Breast epithelium (tissue), 3 donors: ENCODE measurements around the gene EIF4E3.

ENCODE experiments used
- POLR2AphosphoS5 ChIP-seq, 3 donors: sonication (generic); formaldehyde crosslinking; IDR thresholded peaks; one replicate each; pipeline ENCODE4 v1.6.1; 2017; ENCODE audit warnings: antibody characterized with exemption in 3 of 3
- TF ChIP-seq, protein P1 (sequence below), 3 donors: fragments of 450-650 bp; IDR thresholded peaks; one replicate each; pipeline ENCODE4 v1.5.1; 2016 to 2017; ENCODE audit warnings: antibody characterized with exemption in 3 of 3, mild to moderate bottlenecking in 3 of 3, moderate library complexity in 3 of 3

DNA sequence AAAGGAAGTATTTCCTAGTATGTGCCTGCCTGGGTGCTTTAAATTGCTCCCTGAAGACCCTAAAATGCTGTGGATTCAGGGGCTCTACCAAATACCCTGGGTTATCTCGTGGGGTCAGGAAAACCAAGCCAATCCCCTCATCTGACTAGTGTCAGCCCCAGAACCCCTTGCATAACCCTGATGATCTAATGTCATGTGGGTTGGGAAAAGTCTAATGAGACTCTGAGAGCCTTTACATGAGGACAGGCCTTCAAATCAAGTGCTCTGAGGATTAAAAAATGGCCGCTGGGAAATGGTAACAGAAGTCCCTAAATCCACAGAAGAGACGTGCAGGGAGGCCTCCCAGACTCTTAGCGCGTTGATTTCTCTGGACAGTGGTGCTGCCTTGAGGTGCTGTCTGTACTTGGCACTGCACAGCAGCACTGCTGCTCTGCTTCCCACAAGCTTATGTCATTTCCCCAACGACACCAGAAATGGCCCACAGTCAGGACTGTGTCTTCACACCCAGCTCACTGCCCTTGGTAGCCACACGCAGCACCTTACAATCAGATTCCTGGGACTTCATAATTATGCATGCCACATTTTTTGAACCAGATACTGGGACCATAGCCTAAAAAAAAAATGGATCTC lies 16.6 kb downstream of the EIF4E3 start:
- no peak for TF ChIP-seq POLR2AphosphoS5 (IDR thresholded peaks at IDR 0.05)
- TF ChIP-seq, protein P1, sequence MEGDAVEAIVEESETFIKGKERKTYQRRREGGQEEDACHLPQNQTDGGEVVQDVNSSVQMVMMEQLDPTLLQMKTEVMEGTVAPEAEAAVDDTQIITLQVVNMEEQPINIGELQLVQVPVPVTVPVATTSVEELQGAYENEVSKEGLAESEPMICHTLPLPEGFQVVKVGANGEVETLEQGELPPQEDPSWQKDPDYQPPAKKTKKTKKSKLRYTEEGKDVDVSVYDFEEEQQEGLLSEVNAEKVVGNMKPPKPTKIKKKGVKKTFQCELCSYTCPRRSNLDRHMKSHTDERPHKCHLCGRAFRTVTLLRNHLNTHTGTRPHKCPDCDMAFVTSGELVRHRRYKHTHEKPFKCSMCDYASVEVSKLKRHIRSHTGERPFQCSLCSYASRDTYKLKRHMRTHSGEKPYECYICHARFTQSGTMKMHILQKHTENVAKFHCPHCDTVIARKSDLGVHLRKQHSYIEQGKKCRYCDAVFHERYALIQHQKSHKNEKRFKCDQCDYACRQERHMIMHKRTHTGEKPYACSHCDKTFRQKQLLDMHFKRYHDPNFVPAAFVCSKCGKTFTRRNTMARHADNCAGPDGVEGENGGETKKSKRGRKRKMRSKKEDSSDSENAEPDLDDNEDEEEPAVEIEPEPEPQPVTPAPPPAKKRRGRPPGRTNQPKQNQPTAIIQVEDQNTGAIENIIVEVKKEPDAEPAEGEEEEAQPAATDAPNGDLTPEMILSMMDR (IDR thresholded peaks at IDR 0.05): no peak
